CD4-positive, alpha-beta T cell (primary cell): ENCODE data around the gene TANGO2. TPM values are rescaled to one million over a fixed set of nuclear protein-coding genes. Genes with fewer than 3 reads are reported as not detected.

Experiments used
- ATAC-seq: fragments of 200-7000 bp; cut with Tn5 transposase; one replicate; pipeline ENCODE4 v1.10.0; 2022; ENCODE audit warnings: mild to moderate bottlenecking; ENCODE audit not compliant: poor library complexity
- CTCF ChIA-PET: fragments of 350-600 bp; sonication (Branson Sonifier 250); formaldehyde crosslinking; loops from one replicate; lab custom pipeline; 2021; ENCODE audit warnings: antibody characterized with exemption, inconsistent platforms; lab: Charles Lee
- POLR2A ChIA-PET: fragments of 350-600 bp; sonication (Branson Sonifier 250); formaldehyde crosslinking; loops from one replicate; lab custom pipeline; 2021; ENCODE audit warnings: antibody characterized with exemption, inconsistent platforms; lab: Charles Lee
- DNase-seq, 14 experiments: peaks; one replicate each; pipeline ENCODE4 v3.0.0-alpha.2; 2013 to 2020; ENCODE audit warnings: mixed read lengths in 2 of 14
- H3K27ac ChIP-seq, 2 donors: one replicate each; pipeline versions ENCODE4 v1.5.1 to v1.7.0; 2013; ENCODE audit warnings: low read length in 2 of 2, low read depth in 1 of 2, mild to moderate bottlenecking in 1 of 2
- H3K27me3 ChIP-seq, 2 experiments: 1 replicate in 1 of 2; 2 replicates in 1 of 2; pipeline versions ENCODE4 v1.6.1 to v1.7.0; 2013; ENCODE audit warnings: low read length in 2 of 2, control low read depth in 1 of 2, mild to moderate bottlenecking in 1 of 2, moderate library complexity in 1 of 2; ENCODE audit not compliant: insufficient read depth in 2 of 2, control insufficient read depth in 1 of 2
- H3K36me3 ChIP-seq: one replicate; pipeline ENCODE4 v1.6.1; 2013; ENCODE audit warnings: low read length, control low read depth; ENCODE audit not compliant: insufficient read depth
- H3K4me1 ChIP-seq: one replicate; pipeline ENCODE4 v1.6.1; 2013; ENCODE audit warnings: low read length, control low read depth; ENCODE audit not compliant: insufficient read depth
- H3K4me3 ChIP-seq: one replicate; pipeline ENCODE4 v1.5.1; 2013; ENCODE audit warnings: mild to moderate bottlenecking, low read length, moderate library complexity
- H3K9me3 ChIP-seq, 2 experiments: 1 replicate in 1 of 2; 2 replicates in 1 of 2; pipeline versions ENCODE4 v1.6.1 to v1.7.0; 2013; ENCODE audit warnings: low read length in 2 of 2, mild to moderate bottlenecking in 2 of 2, control low read depth in 1 of 2, moderate library complexity in 1 of 2; ENCODE audit not compliant: control insufficient read depth in 1 of 2, insufficient read depth in 1 of 2
- H3K27ac Mint-ChIP-seq: one replicate; pipeline ENCODE4 v1.8.0; 2020; ENCODE audit warnings: mixed read lengths
- H3K27me3 Mint-ChIP-seq: one replicate; pipeline ENCODE4 v1.8.0; 2021; ENCODE audit warnings: mixed read lengths
- H3K36me3 Mint-ChIP-seq: one replicate; pipeline ENCODE4 v1.8.0; 2021; ENCODE audit warnings: low read depth, mixed read lengths
- H3K4me1 Mint-ChIP-seq: one replicate; pipeline ENCODE4 v1.8.0; 2021; ENCODE audit warnings: low read depth, mixed read lengths
- H3K4me3 Mint-ChIP-seq: one replicate; pipeline ENCODE4 v1.8.0; 2020; ENCODE audit warnings: mild to moderate bottlenecking, mixed read lengths
- H3K9me3 Mint-ChIP-seq: one replicate; pipeline ENCODE4 v1.8.0; 2020; ENCODE audit warnings: mixed read lengths
- intact Hi-C, 2 experiments: fragments of 100-400 bp; cut with DNase I in 1 of 2; cut with micrococcal nuclease in 1 of 2; formaldehyde crosslinking; loops; one replicate each; pipeline versions ENCODE4 v1.15.1 to v1.9.0; 2023 to 2025; cut with DNase I, micrococcal nuclease
- total RNA-seq, 174 experiments: library from RNA in 2 of 174; stranded (reverse) in 2 of 174; gene quantifications; one replicate each; pipeline ENCODE4 v1.2.3 and lab custom pipeline; 2021 to 2026
- TF ChIP-seq, protein P1 (sequence below): fragments of 200-600 bp; IDR thresholded peaks from one replicate; pipeline ENCODE4 v1.8.0; 2022; ENCODE audit warnings: antibody characterized with exemption, mild to moderate bottlenecking

Gene TANGO2
- total RNA-seq, 2 experiments from 2014 or later: 10.3 to 10.5 TPM

DNA sequence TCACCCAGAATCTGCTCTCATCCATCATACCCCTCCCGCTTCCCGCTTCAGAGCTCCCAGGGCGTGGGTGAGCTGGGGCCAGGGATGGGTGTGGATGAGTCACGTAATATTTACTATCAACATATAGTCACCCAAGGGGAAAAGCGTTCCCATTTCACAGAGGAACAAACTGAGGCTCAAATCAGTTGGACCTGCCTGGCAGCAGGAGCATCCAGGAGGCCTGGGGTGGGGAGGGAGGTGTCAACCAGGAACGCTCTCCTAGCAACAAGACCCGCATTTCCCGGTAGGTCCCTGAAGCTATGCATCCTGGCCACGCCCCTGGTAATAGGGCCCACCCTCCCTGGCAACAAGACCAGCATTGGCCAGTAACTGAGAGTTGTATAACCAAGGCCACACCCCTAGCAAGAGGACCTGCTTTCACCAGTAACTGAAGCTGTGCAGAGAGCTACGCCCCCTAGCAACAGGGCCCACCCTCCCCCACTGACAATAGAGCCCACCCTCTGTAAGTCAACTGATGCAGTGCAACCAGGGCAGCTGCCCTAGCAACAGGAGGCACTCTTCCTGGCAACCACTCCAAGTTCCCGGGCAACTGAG, 46.5 kb upstream of the TANGO2 start:
- intact Hi-C loops: loop anchor here (5.0 kb wide), 2 partner anchors 53 to 138 kb away; no protein-coding TSS in a partner anchor
- no peak overlapping the region for H3K4me3 ChIP-seq
- peak; percentile 47 for ATAC-seq
- H3K9me3 ChIP-seq: no peaks in the 10 kb centered on the region
- H3K27ac ChIP-seq: no peak overlapping the region
- no peaks in the 10 kb centered on the region for H3K36me3 ChIP-seq
- H3K27me3 ChIP-seq: no peaks in the 10 kb centered on the region
- H3K9me3 Mint-ChIP-seq: no peaks in the 10 kb centered on the region
- DNase-seq: peak in 2 of 14 experiments; percentile 19 to 38
- peaks cover 18% of the 10 kb centered on the region for H3K4me1 ChIP-seq
- no peak overlapping the region for H3K27ac Mint-ChIP-seq
- peaks cover 16% of the 10 kb centered on the region for H3K4me1 Mint-ChIP-seq
- ChIA-PET POLR2A (no interaction called here), CTCF (no interaction called here)
- TF ChIP-seq, protein P1, sequence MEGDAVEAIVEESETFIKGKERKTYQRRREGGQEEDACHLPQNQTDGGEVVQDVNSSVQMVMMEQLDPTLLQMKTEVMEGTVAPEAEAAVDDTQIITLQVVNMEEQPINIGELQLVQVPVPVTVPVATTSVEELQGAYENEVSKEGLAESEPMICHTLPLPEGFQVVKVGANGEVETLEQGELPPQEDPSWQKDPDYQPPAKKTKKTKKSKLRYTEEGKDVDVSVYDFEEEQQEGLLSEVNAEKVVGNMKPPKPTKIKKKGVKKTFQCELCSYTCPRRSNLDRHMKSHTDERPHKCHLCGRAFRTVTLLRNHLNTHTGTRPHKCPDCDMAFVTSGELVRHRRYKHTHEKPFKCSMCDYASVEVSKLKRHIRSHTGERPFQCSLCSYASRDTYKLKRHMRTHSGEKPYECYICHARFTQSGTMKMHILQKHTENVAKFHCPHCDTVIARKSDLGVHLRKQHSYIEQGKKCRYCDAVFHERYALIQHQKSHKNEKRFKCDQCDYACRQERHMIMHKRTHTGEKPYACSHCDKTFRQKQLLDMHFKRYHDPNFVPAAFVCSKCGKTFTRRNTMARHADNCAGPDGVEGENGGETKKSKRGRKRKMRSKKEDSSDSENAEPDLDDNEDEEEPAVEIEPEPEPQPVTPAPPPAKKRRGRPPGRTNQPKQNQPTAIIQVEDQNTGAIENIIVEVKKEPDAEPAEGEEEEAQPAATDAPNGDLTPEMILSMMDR: no peak
- no peaks in the 10 kb centered on the region for H3K27me3 Mint-ChIP-seq
- no peaks in the 10 kb centered on the region for H3K36me3 Mint-ChIP-seq
- H3K4me3 Mint-ChIP-seq: no peak overlapping the region

DNA sequence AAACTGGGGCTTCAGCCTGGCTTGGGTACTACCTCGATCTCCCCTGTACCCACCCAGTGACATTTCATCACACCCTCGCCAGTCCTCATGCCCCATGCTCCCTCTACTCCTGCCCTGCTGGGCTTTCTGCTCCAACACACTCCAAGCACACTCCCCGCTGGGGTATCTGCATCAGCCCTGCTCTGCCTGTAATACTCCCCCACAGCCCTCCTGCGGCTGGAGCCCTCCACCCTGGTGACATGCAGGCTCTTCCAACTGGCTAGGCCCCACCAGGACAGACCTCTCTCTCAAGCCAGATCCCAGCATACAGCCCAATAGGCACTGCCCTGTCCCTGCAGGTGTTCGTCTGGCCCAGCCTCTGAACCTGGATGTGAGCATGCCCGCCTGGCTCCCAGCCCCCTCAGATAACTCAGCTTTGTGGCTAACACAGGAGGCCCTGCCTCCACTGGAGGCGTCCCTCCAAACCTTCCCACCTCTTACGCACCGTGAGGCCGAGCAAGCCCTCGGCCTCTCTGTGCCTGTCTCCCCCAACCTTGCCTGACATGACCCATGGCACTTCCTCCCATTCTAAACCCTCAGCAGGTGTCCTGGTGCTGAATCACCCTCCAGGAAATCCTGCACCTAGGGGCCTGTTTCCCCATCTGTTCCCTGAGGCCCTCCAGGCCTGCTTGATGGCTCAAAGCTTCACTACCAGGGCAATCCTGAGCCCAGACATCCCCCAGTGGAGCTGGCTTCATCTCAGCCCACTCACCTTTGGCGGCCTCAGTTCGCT, 45.8 kb upstream of the TANGO2 start:
- Histone ChIP-seq H3K27me3 (no peaks in the 10 kb centered on the region), H3K4me1 (peaks cover 18% of the 10 kb centered on the region), H3K36me3 (no peaks in the 10 kb centered on the region), H3K27ac (no peak overlapping the region), H3K9me3 (no peaks in the 10 kb centered on the region), H3K4me3 (no peak overlapping the region)
- no peaks in the 10 kb centered on the region for H3K27me3 Mint-ChIP-seq
- H3K4me1 Mint-ChIP-seq: peaks cover 16% of the 10 kb centered on the region
- DNase-seq (no peak), ATAC-seq (no peak)
- intact Hi-C loops: loop anchor here (5.0 kb wide), 2 partner anchors 52 to 137 kb away; no protein-coding TSS in a partner anchor
- H3K27ac Mint-ChIP-seq: no peak overlapping the region
- TF ChIP-seq, protein P1: no peak
- no peaks in the 10 kb centered on the region for H3K36me3 Mint-ChIP-seq
- no peaks in the 10 kb centered on the region for H3K9me3 Mint-ChIP-seq
- ChIA-PET CTCF (no interaction called here), POLR2A (no interaction called here)
- H3K4me3 Mint-ChIP-seq: no peak overlapping the region

DNA sequence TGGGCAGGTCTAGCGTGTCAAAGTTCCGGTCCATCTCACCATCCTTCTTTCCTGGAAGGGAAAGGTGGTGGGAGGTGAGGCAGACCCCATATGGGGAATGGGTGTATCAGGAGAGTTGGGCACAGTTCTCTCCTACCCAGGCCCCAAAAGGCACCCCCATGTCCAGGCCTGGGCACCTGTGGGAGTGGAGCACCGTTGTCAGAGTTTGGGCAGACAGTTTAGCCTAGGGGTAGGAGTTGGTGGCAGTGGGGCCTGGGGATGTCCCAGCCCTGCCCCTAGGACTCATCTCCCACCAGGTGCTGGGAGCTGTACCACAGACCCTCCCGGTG, 45.2 kb upstream of the TANGO2 start:
- H3K4me3 Mint-ChIP-seq: no peak overlapping the region
- no peak overlapping the region for H3K27ac Mint-ChIP-seq
- H3K4me1 Mint-ChIP-seq: peaks cover 12% of the 10 kb centered on the region
- H3K9me3 Mint-ChIP-seq: no peaks in the 10 kb centered on the region
- Histone ChIP-seq H3K4me3 (no peak overlapping the region), H3K4me1 (peaks cover 12% of the 10 kb centered on the region), H3K27ac (no peak overlapping the region), H3K9me3 (no peaks in the 10 kb centered on the region), H3K36me3 (no peaks in the 10 kb centered on the region), H3K27me3 (no peaks in the 10 kb centered on the region)
- ChIA-PET CTCF (no interaction called here), POLR2A (no interaction called here)
- H3K36me3 Mint-ChIP-seq: no peaks in the 10 kb centered on the region
- DNase-seq (no peak), ATAC-seq (no peak)
- H3K27me3 Mint-ChIP-seq: no peaks in the 10 kb centered on the region
- TF ChIP-seq, protein P1: no peak
- intact Hi-C loops: no loop called here
